K562 (cell line): ENCODE measurements around the gene NXNL2. TPM values are rescaled to one million over a fixed set of nuclear protein-coding genes. Genes with fewer than 3 reads are reported as not detected.

Source experiments
- ATAC-seq: fragments of 200-7000 bp; cut with Tn5 transposase; 3 replicates; pipeline ENCODE4 v1.9.1; 2020; ENCODE audit warnings: moderate library complexity
- BruUV-seq: library from RNA; stranded (reverse); fragments of 400-500 nt; replicated peaks from 2 replicates; lab custom pipeline; 2021; lab: Mats Ljungman, UMichigan
- CTCF ChIA-PET: fragments of 300-600 bp; formaldehyde crosslinking; extraction: SDS; loops from one replicate; lab custom pipeline; 2021; ENCODE audit warnings: low intra/inter-chr PET ratio; lab: Yijun Ruan, JAX
- POLR2A ChIA-PET: fragments of 300-600, 350-650 bp; sonication (Branson Sonifier 250); formaldehyde crosslinking; extraction: SDS; loops from one replicate; lab custom pipeline; 2021; ENCODE audit warnings: antibody characterized with exemption, inconsistent platforms; lab: Yijun Ruan, JAX
- DNase-seq, 4 experiments: peaks; one replicate each; pipeline versions ENCODE4 v3.0.0 to v3.0.0-alpha.2; 2011 to 2018; ENCODE audit warnings: low spot score in 3 of 4, mixed read lengths in 3 of 4; ENCODE audit errors: extremely low read depth in 1 of 4
- FAIRE-seq: peaks from 2 replicates; lab custom pipeline; 2011; peaks lifted over from hg19 to GRCh38; lab: Jason Lieb, UNC
- H2AFZ ChIP-seq: 2 replicates; pipeline ENCODE4 v1.6.0; 2011; ENCODE audit warnings: low read depth, low read length, control low read depth, inconsistent platforms
- H3K27ac ChIP-seq: fragments of 200-600 bp; 3 replicates; pipeline ENCODE4 v1.8.0; 2011; ENCODE audit warnings: low read depth, mild to moderate bottlenecking, control low read depth, inconsistent platforms, low read length, moderate library complexity, mixed read lengths; ENCODE audit errors: extremely low read depth
- H3K27me3 ChIP-seq, 2 experiments: fragments of 300-600 bp in 1 of 2; 2 replicates in 1 of 2; 3 replicates in 1 of 2; pipeline versions ENCODE4 v1.6.0 to v1.8.0; 2011; ENCODE audit warnings: inconsistent platforms in 2 of 2, low read length in 2 of 2, mild to moderate bottlenecking in 1 of 2, mixed read lengths in 1 of 2, moderate library complexity in 1 of 2; ENCODE audit not compliant: control insufficient read depth in 2 of 2, insufficient read depth in 2 of 2
- H3K36me3 ChIP-seq: fragments of 300-600 bp; 3 replicates; pipeline ENCODE4 v1.8.0; 2011; ENCODE audit warnings: mild to moderate bottlenecking, low read length, inconsistent platforms; ENCODE audit not compliant: control insufficient read depth, insufficient read depth
- H3K4me1 ChIP-seq, 2 experiments: fragments of 200-600 bp in 1 of 2; replicated peaks in 1 of 2; 2 replicates in 1 of 2; 3 replicates in 1 of 2; pipeline versions ENCODE4 v1.5.1 to v1.8.0; 2011; ENCODE audit warnings: inconsistent platforms in 2 of 2, low read length in 2 of 2, mild to moderate bottlenecking in 1 of 2, mixed read lengths in 1 of 2, moderate library complexity in 1 of 2; ENCODE audit not compliant: control insufficient read depth in 2 of 2, insufficient read depth in 2 of 2
- H3K4me2 ChIP-seq: 2 replicates; pipeline ENCODE4 v1.6.1; 2011; ENCODE audit warnings: low read length, control low read depth, inconsistent platforms, mixed read lengths; ENCODE audit not compliant: insufficient read depth
- H3K4me3 ChIP-seq: fragments of 200-600 bp; sonication (generic), shearing (Covaris generic); 2 replicates; pipeline ENCODE4 v1.5.1; 2016; ENCODE audit warnings: control low read depth, inconsistent platforms
- H3K79me2 ChIP-seq: fragments of 200-600 bp; 3 replicates; pipeline ENCODE4 v1.8.0; 2011; ENCODE audit warnings: low read length, inconsistent platforms; ENCODE audit not compliant: control insufficient read depth, insufficient read depth
- H3K9ac ChIP-seq, 2 experiments: 2 replicates each; pipeline versions ENCODE4 v1.6.0 to v1.6.1; 2011; ENCODE audit warnings: low read depth in 2 of 2, low read length in 2 of 2, control low read depth in 1 of 2, inconsistent platforms in 1 of 2, mild to moderate bottlenecking in 1 of 2, mixed read lengths in 1 of 2; ENCODE audit not compliant: insufficient read depth in 1 of 2
- H3K9me1 ChIP-seq: one replicate; pipeline ENCODE4 v1.6.0; 2011; ENCODE audit warnings: inconsistent platforms, mild to moderate bottlenecking, low read length, moderate library complexity; ENCODE audit not compliant: control insufficient read depth, insufficient read depth
- H3K9me3 ChIP-seq: replicated peaks from 2 replicates; pipeline ENCODE4 v1.5.1; 2011; ENCODE audit warnings: low read depth, low read length, inconsistent platforms; ENCODE audit not compliant: control insufficient read depth, insufficient read depth
- H4K20me1 ChIP-seq: replicated peaks from 2 replicates; pipeline ENCODE4 v1.6.1; 2011; ENCODE audit warnings: low read length, inconsistent platforms, mixed read lengths; ENCODE audit not compliant: control insufficient read depth, insufficient read depth
- C11orf30 ChIP-seq: fragments of 450-650 bp; IDR thresholded peaks from 2 replicates; pipeline ENCODE4 v1.6.1; 2016; ENCODE audit warnings: low read depth, mild to moderate bottlenecking
- CTBP1 ChIP-seq: fragments of 450-650 bp; IDR thresholded peaks from 2 replicates; pipeline ENCODE4 v1.6.1; 2016; ENCODE audit warnings: borderline replicate concordance
- DACH1 ChIP-seq: fragments of 450-650 bp; IDR thresholded peaks from 2 replicates; pipeline ENCODE4 v1.6.1; 2018; ENCODE audit not compliant: partially characterized antibody
- FOXP1 ChIP-seq: sonication (generic); formaldehyde crosslinking; IDR thresholded peaks from 2 replicates; pipeline ENCODE4 v1.8.0; 2022; ENCODE audit warnings: mild to moderate bottlenecking, missing genetic modification reagents
- KDM2B ChIP-seq: fragments of 250-450 bp; sonication (Bioruptor Pico); IDR thresholded peaks from 2 replicates; pipeline ENCODE4 v1.8.0; 2021; ENCODE audit warnings: mild to moderate bottlenecking, moderate library complexity
- MAFK ChIP-seq: IDR thresholded peaks from 2 replicates; pipeline ENCODE4 v1.6.1; 2011; ENCODE audit warnings: low read length, improper control_type of control experiment
- MEF2A ChIP-seq: IDR thresholded peaks from 2 replicates; pipeline ENCODE4 v1.6.1; 2011; ENCODE audit warnings: low read depth, mild to moderate bottlenecking, low read length, moderate library complexity; ENCODE audit not compliant: control insufficient read depth
- RNF2 ChIP-seq: sonication (generic); IDR thresholded peaks from 2 replicates; pipeline ENCODE4 v1.6.1; 2016
- SMARCB1 ChIP-seq: IDR thresholded peaks from 2 replicates; pipeline ENCODE4 v1.6.1; 2011; ENCODE audit warnings: improper control_type of control experiment, low read depth; ENCODE audit not compliant: insufficient read length
- XRCC3 ChIP-seq: fragments of 450-650 bp; IDR thresholded peaks from 2 replicates; pipeline ENCODE4 v1.6.1; 2017; ENCODE audit warnings: mild to moderate bottlenecking, moderate library complexity
- ZNF165 ChIP-seq: fragments of 250-450 bp; sonication (Bioruptor Pico); IDR thresholded peaks from 2 replicates; pipeline ENCODE4 v1.4.0; 2020; ENCODE audit warnings: borderline replicate concordance
- ZNF551 ChIP-seq: fragments of 250-450 bp; sonication (Bioruptor Pico); IDR thresholded peaks from 2 replicates; pipeline ENCODE4 v1.5.0; 2021; ENCODE audit warnings: mild to moderate bottlenecking, moderate library complexity
- ZNF77 ChIP-seq: fragments of 250-450 bp; sonication (Bioruptor Pico); IDR thresholded peaks from 2 replicates; pipeline ENCODE4 v1.5.0; 2020
- WGBS: fragments of 100-300 bp; shearing (Covaris generic); methylation state at CpG from one replicate; pipeline ENCODE4 v1.1.6; 2016; ENCODE audit warnings: low coverage, mixed read lengths; ENCODE audit not compliant: insufficient coverage; ENCODE audit errors: missing lambda C conversion rate; 5-methylcytosine and 5-hydroxymethylcytosine counted together
- in situ Hi-C: fragments of 300-500 bp; cut with MboI; formaldehyde crosslinking; loops from 4 replicates; pipeline ENCODE4 v1.15.0; 2018; ENCODE audit warnings: inconsistent platforms, mixed read lengths
- intact Hi-C: fragments of 100-400 bp; cut with micrococcal nuclease; formaldehyde crosslinking; loops from 2 replicates; pipeline ENCODE4 v1.14.2; 2022
- polyA plus RNA-seq, 8 experiments: library from polyadenylated mRNA; depleted of rRNA in 4 of 8; stranded (reverse) in 5 of 8; unstranded in 3 of 8; fragments of >200 nt; fragmentation: Nextera tagmentation in 2 of 8; fragmentation: Illumina TruSeq in 1 of 8; extraction: Ambion mirVana in 2 of 8; extraction: Trizol in 1 of 8; gene quantifications; 2 replicates each; pipeline versions ENCODE4 v1.2.1 to v1.2.3, GENCODE V29; 2011 to 2014; ENCODE audit warnings: inconsistent platforms in 1 of 8, missing spikeins in 1 of 8
- total RNA-seq, 7 experiments: library from RNA; depleted of rRNA in 6 of 7; stranded (reverse); fragments of >200 nt in 6 of 7; fragmentation: Illumina TruSeq in 2 of 7; extraction: Trizol in 2 of 7; gene quantifications; 2 replicates each; pipeline versions ENCODE4 v1.2.1 to v1.2.3, GENCODE V29; 2011 to 2021; ENCODE audit warnings: low replicate concordance in 1 of 7
- TF ChIP-seq, protein P1 (sequence below): fragments of 450-650 bp; formaldehyde crosslinking; conservative IDR thresholded peaks from 2 replicates; pipeline ENCODE4 v1.4.0; 2022; ENCODE audit warnings: mild to moderate bottlenecking, missing genetic modification characterization
- TF ChIP-seq, protein P2 (sequence below): fragments of 450-650 bp; formaldehyde crosslinking; IDR thresholded peaks from 2 replicates; pipeline ENCODE4 v1.4.0; 2020; ENCODE audit warnings: mild to moderate bottlenecking, moderate library complexity
- TF ChIP-seq, protein P3 (sequence below): fragments of 450-650 bp; formaldehyde crosslinking; IDR thresholded peaks from 2 replicates; pipeline ENCODE4 v1.4.0; 2020; ENCODE audit warnings: mild to moderate bottlenecking, mixed read lengths
- TF ChIP-seq, protein P4 (sequence below): sonication (generic); formaldehyde crosslinking; IDR thresholded peaks from 2 replicates; pipeline ENCODE4 v1.8.1; 2023; ENCODE audit warnings: mild to moderate bottlenecking, missing genetic modification reagents

NXNL2 gene
- total and polyA plus RNA-seq, 9 of the 15 experiments (the other 6 are each of a cell fraction or from before 2014, with no cell fraction given), result 0.15 to 0.19 TPM; not detected in 7

DNA sequence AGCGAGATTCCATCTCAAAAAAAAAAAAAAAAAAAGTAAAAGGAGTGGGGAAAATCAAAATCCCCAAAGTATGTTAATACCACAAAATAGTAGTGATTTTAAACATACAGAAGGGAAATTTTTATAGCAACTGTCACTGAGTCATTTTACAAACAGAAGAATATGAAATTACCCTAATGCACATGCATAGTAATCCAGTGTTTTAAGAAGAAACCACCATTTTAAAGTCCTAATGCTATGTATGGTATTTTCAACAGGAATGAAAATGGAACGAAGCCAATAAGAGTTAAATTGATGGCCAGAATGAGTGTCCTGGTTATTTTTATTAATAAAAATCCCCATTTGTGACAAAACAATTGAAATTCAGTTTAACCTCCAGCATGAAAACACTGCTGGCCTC, 26.7 kb upstream of the NXNL2 start:
- no peak for DNase-seq
- no peak for FAIRE-seq
- no peaks in the 10 kb centered on the region for H3K9me1 ChIP-seq
- no peak overlapping the region for H3K27ac ChIP-seq
- in situ Hi-C loops, result no loop called here
- H4K20me1 ChIP-seq, result no peaks in the 10 kb centered on the region
- CTCF ChIA-PET, result no interaction called here
- BruUV-seq, result no TSS peak
- H3K4me1 ChIP-seq, result no peaks in the 10 kb centered on the region
- no peak overlapping the region for H2AFZ ChIP-seq
- H3K4me3 ChIP-seq, result no peak overlapping the region
- no peaks in the 10 kb centered on the region for H3K36me3 ChIP-seq
- H3K9ac ChIP-seq, result no peak overlapping the region
- H3K9me3 ChIP-seq, result no peaks in the 10 kb centered on the region
- H3K27me3 ChIP-seq, result peaks cover 0 to 24% of the 10 kb centered on the region in 2 experiments; a peak in 3 of 5 replicates
- H3K79me2 ChIP-seq, result no peaks in the 10 kb centered on the region
- intact Hi-C loops, result no loop called here
- WGBS, result 0% methylated on average over 1 of the region's 2 CpGs
- no peak for ATAC-seq
- no peak overlapping the region for H3K4me2 ChIP-seq
- POLR2A ChIA-PET, result no interaction called here
- no peak for TF ChIP-seq MAFK
- TF ChIP-seq, protein P1, sequence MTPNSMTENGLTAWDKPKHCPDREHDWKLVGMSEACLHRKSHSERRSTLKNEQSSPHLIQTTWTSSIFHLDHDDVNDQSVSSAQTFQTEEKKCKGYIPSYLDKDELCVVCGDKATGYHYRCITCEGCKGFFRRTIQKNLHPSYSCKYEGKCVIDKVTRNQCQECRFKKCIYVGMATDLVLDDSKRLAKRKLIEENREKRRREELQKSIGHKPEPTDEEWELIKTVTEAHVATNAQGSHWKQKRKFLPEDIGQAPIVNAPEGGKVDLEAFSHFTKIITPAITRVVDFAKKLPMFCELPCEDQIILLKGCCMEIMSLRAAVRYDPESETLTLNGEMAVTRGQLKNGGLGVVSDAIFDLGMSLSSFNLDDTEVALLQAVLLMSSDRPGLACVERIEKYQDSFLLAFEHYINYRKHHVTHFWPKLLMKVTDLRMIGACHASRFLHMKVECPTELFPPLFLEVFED (CRISPR knock-in tag), result no peak
- TF ChIP-seq XRCC3, result no peak
- no peak for TF ChIP-seq SMARCB1
- no peak for TF ChIP-seq C11orf30
- TF ChIP-seq RNF2, result no peak
- TF ChIP-seq, protein P2, sequence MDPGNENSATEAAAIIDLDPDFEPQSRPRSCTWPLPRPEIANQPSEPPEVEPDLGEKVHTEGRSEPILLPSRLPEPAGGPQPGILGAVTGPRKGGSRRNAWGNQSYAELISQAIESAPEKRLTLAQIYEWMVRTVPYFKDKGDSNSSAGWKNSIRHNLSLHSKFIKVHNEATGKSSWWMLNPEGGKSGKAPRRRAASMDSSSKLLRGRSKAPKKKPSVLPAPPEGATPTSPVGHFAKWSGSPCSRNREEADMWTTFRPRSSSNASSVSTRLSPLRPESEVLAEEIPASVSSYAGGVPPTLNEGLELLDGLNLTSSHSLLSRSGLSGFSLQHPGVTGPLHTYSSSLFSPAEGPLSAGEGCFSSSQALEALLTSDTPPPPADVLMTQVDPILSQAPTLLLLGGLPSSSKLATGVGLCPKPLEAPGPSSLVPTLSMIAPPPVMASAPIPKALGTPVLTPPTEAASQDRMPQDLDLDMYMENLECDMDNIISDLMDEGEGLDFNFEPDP, result no peak
- TF ChIP-seq ZNF77, result no peak
- TF ChIP-seq DACH1, result no peak
- TF ChIP-seq ZNF551 (CRISPR knock-in tag), result no peak
- no peak for TF ChIP-seq MEF2A
- TF ChIP-seq KDM2B (CRISPR knock-in tag), result no peak
- TF ChIP-seq CTBP1, result no peak
- TF ChIP-seq, protein P3, sequence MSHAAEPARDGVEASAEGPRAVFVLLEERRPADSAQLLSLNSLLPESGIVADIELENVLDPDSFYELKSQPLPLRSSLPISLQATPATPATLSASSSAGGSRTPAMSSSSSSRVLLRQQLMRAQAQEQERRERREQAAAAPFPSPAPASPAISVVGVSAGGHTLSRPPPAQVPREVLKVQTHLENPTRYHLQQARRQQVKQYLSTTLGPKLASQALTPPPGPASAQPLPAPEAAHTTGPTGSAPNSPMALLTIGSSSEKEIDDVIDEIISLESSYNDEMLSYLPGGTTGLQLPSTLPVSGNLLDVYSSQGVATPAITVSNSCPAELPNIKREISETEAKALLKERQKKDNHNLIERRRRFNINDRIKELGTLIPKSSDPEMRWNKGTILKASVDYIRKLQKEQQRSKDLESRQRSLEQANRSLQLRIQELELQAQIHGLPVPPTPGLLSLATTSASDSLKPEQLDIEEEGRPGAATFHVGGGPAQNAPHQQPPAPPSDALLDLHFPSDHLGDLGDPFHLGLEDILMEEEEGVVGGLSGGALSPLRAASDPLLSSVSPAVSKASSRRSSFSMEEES (CRISPR knock-in tag), result no peak
- TF ChIP-seq ZNF165 (CRISPR knock-in tag), result no peak
- no peak for TF ChIP-seq FOXP1 (CRISPR knock-in tag)
- TF ChIP-seq, protein P4, sequence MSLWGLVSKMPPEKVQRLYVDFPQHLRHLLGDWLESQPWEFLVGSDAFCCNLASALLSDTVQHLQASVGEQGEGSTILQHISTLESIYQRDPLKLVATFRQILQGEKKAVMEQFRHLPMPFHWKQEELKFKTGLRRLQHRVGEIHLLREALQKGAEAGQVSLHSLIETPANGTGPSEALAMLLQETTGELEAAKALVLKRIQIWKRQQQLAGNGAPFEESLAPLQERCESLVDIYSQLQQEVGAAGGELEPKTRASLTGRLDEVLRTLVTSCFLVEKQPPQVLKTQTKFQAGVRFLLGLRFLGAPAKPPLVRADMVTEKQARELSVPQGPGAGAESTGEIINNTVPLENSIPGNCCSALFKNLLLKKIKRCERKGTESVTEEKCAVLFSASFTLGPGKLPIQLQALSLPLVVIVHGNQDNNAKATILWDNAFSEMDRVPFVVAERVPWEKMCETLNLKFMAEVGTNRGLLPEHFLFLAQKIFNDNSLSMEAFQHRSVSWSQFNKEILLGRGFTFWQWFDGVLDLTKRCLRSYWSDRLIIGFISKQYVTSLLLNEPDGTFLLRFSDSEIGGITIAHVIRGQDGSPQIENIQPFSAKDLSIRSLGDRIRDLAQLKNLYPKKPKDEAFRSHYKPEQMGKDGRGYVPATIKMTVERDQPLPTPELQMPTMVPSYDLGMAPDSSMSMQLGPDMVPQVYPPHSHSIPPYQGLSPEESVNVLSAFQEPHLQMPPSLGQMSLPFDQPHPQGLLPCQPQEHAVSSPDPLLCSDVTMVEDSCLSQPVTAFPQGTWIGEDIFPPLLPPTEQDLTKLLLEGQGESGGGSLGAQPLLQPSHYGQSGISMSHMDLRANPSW (CRISPR knock-in tag), result no peak
